ENCODE data around the gene MACROD2. TPM values are rescaled to one million over a fixed set of nuclear protein-coding genes. Genes with fewer than 3 reads are reported as not detected.

Gene MACROD2
- total RNA-seq, 1 experiment from 2014 or later = 1.4 TPM

DNA sequence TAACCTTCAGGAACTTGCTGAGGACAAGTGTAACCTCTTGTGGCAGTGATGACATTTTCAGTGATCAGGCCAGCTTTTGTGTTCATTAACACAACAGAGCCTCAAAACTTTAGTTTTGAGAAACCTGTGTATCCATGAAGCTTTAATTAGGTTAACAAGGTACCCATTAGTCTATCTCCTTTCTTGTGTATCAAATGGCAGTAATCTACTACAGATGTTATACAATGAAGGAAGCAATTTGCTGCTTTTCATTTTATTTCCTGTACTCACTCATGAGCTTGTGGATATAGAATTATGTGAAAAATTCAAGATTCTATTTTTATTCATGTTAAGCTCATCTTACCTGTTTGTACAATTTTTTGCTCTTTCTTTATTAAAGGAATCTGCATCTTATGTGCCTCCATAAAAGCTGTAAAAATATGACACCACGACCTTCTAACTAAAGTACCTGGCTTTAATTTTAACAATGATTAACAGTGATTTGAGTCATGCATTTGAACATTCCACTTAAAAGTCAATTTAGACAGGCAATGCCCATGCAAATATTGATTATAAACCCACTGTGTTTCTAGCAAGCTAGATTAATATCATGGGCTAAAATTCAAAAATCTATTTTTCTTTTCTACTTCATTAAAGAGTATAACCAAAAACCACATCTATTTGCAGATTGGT is 1680.6 kb downstream of the MACROD2 start:
- Histone ChIP-seq H3K9me3 (ENCODE audit: low read depth, low read length, poor library complexity, severe bottlenecking) (peaks cover 28% of the 10 kb centered on the region), H3K27ac (ENCODE audit: low read depth, low read length, poor library complexity, severe bottlenecking) (no peak overlapping the region), H3K4me1 (ENCODE audit: insufficient read depth, low read length, poor library complexity, severe bottlenecking) (no peaks in the 10 kb centered on the region), H3K4me3 (ENCODE audit: low read depth, low read length, poor library complexity, severe bottlenecking) (no peak overlapping the region), H3K36me3 (ENCODE audit: insufficient read depth, low read length, poor library complexity, severe bottlenecking) (no peaks in the 10 kb centered on the region), H3K27me3 (replicated peaks; ENCODE audit: insufficient read depth, low read depth, low read length, poor library complexity) (no peaks in the 10 kb centered on the region)
- intact Hi-C loops (cut with micrococcal nuclease; ENCODE audit: unreplicated experiment) = no loop called here
- BruUV-seq (replicated peaks) = no TSS peak
- DNase-seq (ENCODE audit: low spot score) = no peak
- CTCF ChIA-PET = no interaction called here
- POLR2A ChIA-PET (ENCODE audit: low non-redundant PET) = no interaction called here
- TF ChIP-seq, protein P1, sequence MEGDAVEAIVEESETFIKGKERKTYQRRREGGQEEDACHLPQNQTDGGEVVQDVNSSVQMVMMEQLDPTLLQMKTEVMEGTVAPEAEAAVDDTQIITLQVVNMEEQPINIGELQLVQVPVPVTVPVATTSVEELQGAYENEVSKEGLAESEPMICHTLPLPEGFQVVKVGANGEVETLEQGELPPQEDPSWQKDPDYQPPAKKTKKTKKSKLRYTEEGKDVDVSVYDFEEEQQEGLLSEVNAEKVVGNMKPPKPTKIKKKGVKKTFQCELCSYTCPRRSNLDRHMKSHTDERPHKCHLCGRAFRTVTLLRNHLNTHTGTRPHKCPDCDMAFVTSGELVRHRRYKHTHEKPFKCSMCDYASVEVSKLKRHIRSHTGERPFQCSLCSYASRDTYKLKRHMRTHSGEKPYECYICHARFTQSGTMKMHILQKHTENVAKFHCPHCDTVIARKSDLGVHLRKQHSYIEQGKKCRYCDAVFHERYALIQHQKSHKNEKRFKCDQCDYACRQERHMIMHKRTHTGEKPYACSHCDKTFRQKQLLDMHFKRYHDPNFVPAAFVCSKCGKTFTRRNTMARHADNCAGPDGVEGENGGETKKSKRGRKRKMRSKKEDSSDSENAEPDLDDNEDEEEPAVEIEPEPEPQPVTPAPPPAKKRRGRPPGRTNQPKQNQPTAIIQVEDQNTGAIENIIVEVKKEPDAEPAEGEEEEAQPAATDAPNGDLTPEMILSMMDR (conservative IDR thresholded peaks at IDR 0.05; ENCODE audit: low read depth, low read length) = no peak
- no peak for TF ChIP-seq EZH2 (IDR thresholded peaks at IDR 0.05; ENCODE audit: borderline replicate concordance, low read depth, low read length, poor library complexity, severe bottlenecking)

DNA sequence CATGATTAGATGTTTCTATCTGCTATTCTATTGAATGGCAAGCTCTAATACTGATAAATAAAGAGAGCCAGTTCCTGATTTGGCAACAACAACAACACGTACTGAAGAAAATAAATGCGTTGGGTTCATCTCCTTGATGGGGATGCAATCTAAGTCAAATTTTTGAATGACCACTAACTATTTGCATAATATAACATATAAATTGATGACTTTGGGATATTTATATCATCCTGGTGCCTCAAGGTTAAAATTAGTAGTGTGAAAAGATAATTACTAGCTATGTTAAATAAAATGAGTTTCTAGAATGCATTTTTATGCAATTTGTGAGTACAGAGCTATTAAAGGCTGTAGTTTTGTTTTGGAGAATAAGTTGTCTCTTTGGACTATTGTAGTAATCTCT is 1681.5 kb downstream of the MACROD2 start:
- POLR2A ChIA-PET (ENCODE audit: low non-redundant PET) = no interaction called here
- H3K27ac ChIP-seq (ENCODE audit: low read depth, low read length, poor library complexity, severe bottlenecking) = no peak overlapping the region
- BruUV-seq (replicated peaks) = no TSS peak
- H3K4me3 ChIP-seq (ENCODE audit: low read depth, low read length, poor library complexity, severe bottlenecking) = no peak overlapping the region
- peaks cover 28% of the 10 kb centered on the region for H3K9me3 ChIP-seq (ENCODE audit: low read depth, low read length, poor library complexity, severe bottlenecking)
- DNase-seq (ENCODE audit: low spot score) = no peak
- intact Hi-C loops (cut with micrococcal nuclease; ENCODE audit: unreplicated experiment) = no loop called here
- TF ChIP-seq EZH2 (IDR thresholded peaks at IDR 0.05; ENCODE audit: borderline replicate concordance, low read depth, low read length, poor library complexity, severe bottlenecking) = no peak
- TF ChIP-seq, protein P1 (conservative IDR thresholded peaks at IDR 0.05; ENCODE audit: low read depth, low read length) = no peak
- H3K36me3 ChIP-seq (ENCODE audit: insufficient read depth, low read length, poor library complexity, severe bottlenecking) = no peaks in the 10 kb centered on the region
- no peaks in the 10 kb centered on the region for H3K4me1 ChIP-seq (ENCODE audit: insufficient read depth, low read length, poor library complexity, severe bottlenecking)
- H3K27me3 ChIP-seq (replicated peaks; ENCODE audit: insufficient read depth, low read depth, low read length, poor library complexity) = no peaks in the 10 kb centered on the region
- CTCF ChIA-PET = no interaction called here

DNA sequence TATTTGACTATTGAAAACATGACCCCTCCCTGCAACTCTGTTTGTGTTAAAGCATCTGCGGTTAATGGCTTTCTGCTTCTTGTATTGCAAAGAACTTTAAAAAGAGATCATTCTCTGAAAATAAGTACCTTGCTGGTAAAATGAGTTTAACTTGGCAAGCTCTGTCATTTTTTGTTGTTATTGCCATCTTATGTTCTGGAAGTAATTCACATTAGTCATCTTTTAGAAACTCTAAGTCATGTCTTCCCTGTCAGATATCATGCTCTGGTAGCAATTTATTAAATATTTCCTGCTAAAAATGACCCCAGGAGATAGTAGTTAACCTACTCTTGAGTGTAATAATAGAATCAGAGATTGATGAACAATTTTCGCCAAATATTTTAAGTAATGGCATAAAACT is 1687.4 kb downstream of the MACROD2 start:
- Histone ChIP-seq H3K9me3 (ENCODE audit: low read depth, low read length, poor library complexity, severe bottlenecking) (peaks cover 22% of the 10 kb centered on the region), H3K36me3 (ENCODE audit: insufficient read depth, low read length, poor library complexity, severe bottlenecking) (no peaks in the 10 kb centered on the region), H3K27me3 (replicated peaks; ENCODE audit: insufficient read depth, low read depth, low read length, poor library complexity) (no peaks in the 10 kb centered on the region), H3K4me3 (ENCODE audit: low read depth, low read length, poor library complexity, severe bottlenecking) (no peak overlapping the region), H3K27ac (ENCODE audit: low read depth, low read length, poor library complexity, severe bottlenecking) (no peak overlapping the region), H3K4me1 (ENCODE audit: insufficient read depth, low read length, poor library complexity, severe bottlenecking) (no peaks in the 10 kb centered on the region)
- TF ChIP-seq, protein P1 (conservative IDR thresholded peaks at IDR 0.05; ENCODE audit: low read depth, low read length) = no peak
- no peak for TF ChIP-seq EZH2 (IDR thresholded peaks at IDR 0.05; ENCODE audit: borderline replicate concordance, low read depth, low read length, poor library complexity, severe bottlenecking)
- no TSS peak for BruUV-seq (replicated peaks)
- CTCF ChIA-PET = no interaction called here
- intact Hi-C loops (cut with micrococcal nuclease; ENCODE audit: unreplicated experiment) = no loop called here
- POLR2A ChIA-PET (ENCODE audit: low non-redundant PET) = no interaction called here
- DNase-seq (ENCODE audit: low spot score) = no peak
